Prostate gland (tissue), 2 donors: ENCODE results near the gene CDKN2AIP.

ENCODE experiments used
- POLR2A ChIP-seq: fragments of 450-650 bp; IDR thresholded peaks from one replicate; pipeline ENCODE4 v1.6.1; 2016; ENCODE audit warnings: antibody characterized with exemption, mild to moderate bottlenecking
- POLR2AphosphoS5 ChIP-seq: sonication (generic); formaldehyde crosslinking; IDR thresholded peaks from one replicate; pipeline ENCODE4 v1.6.1; 2017; ENCODE audit warnings: antibody characterized with exemption
- TF ChIP-seq, protein P1 (sequence below), 4 experiments: fragments of 200-600 bp in 2 of 4; fragments of 450-650 bp in 2 of 4; sonication (generic) in 2 of 4; IDR thresholded peaks; 1 replicate in 3 of 4; 2 replicates in 1 of 4; pipeline ENCODE4 v1.5.1; 2016 to 2019; ENCODE audit warnings: antibody characterized with exemption in 4 of 4, mild to moderate bottlenecking in 2 of 4, moderate library complexity in 2 of 4

- TF ChIP-seq POLR2AphosphoS5 = no peak
- no peak for TF ChIP-seq POLR2A
- TF ChIP-seq, protein P1, sequence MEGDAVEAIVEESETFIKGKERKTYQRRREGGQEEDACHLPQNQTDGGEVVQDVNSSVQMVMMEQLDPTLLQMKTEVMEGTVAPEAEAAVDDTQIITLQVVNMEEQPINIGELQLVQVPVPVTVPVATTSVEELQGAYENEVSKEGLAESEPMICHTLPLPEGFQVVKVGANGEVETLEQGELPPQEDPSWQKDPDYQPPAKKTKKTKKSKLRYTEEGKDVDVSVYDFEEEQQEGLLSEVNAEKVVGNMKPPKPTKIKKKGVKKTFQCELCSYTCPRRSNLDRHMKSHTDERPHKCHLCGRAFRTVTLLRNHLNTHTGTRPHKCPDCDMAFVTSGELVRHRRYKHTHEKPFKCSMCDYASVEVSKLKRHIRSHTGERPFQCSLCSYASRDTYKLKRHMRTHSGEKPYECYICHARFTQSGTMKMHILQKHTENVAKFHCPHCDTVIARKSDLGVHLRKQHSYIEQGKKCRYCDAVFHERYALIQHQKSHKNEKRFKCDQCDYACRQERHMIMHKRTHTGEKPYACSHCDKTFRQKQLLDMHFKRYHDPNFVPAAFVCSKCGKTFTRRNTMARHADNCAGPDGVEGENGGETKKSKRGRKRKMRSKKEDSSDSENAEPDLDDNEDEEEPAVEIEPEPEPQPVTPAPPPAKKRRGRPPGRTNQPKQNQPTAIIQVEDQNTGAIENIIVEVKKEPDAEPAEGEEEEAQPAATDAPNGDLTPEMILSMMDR (IDR thresholded peaks at IDR 0.05) = no peak
These were observed 33.7 kb downstream of the CDKN2AIP start for GRCh38 chr4:183478123-183478522.
